CD14-positive monocyte (primary cell): Measurements from ENCODE around the gene MADD. TPM values are rescaled to one million over a fixed set of nuclear protein-coding genes. Genes with fewer than 3 reads are reported as not detected.
"Not testable (repeated sequence)": the region's sequence is repeated elsewhere in the genome, so short reads cannot be mapped to it uniquely, and the experiment has no call there.

Experiments
- DNase-seq, 3 donors: peaks; one replicate each; pipeline ENCODE4 v3.0.0-alpha.2; 2011 to 2022
- H2AFZ ChIP-seq: 2 replicates; pipeline ENCODE4 v1.6.0; 2012; ENCODE audit warnings: mild to moderate bottlenecking, low read depth, low read length, inconsistent platforms; ENCODE audit not compliant: insufficient read depth, poor library complexity, severe bottlenecking
- H3K27ac ChIP-seq, 2 donors: 1 replicate in 1 of 2; 2 replicates in 1 of 2; pipeline ENCODE4 v1.5.1; 2012 to 2013; ENCODE audit warnings: low read length in 2 of 2, control low read depth in 1 of 2, inconsistent platforms in 1 of 2, low read depth in 1 of 2, mild to moderate bottlenecking in 1 of 2
- H3K27me3 ChIP-seq, 2 donors: one replicate each; pipeline versions ENCODE4 v1.6.0 to v1.6.1; 2011 to 2013; ENCODE audit warnings: low read length in 2 of 2; ENCODE audit not compliant: control insufficient read depth in 2 of 2, insufficient read depth in 2 of 2
- H3K36me3 ChIP-seq, 2 donors: replicated peaks in 1 of 2; 1 replicate in 1 of 2; 2 replicates in 1 of 2; pipeline versions ENCODE4 v1.5.1 to v1.6.1; 2012 to 2013; ENCODE audit warnings: low read length in 2 of 2, control low read depth in 1 of 2, inconsistent platforms in 1 of 2, mild to moderate bottlenecking in 1 of 2; ENCODE audit not compliant: insufficient read depth in 2 of 2, control insufficient read depth in 1 of 2
- H3K4me1 ChIP-seq, 2 donors: 1 replicate in 1 of 2; 2 replicates in 1 of 2; pipeline versions ENCODE4 v1.5.1 to v1.6.1; 2012 to 2013; ENCODE audit warnings: low read length in 2 of 2, control low read depth in 1 of 2, inconsistent platforms in 1 of 2, mild to moderate bottlenecking in 1 of 2, moderate library complexity in 1 of 2; ENCODE audit not compliant: insufficient read depth in 2 of 2, control insufficient read depth in 1 of 2
- H3K4me2 ChIP-seq: replicated peaks from 2 replicates; pipeline ENCODE3; 2012; ENCODE audit warnings: low read length, moderate library complexity, mild to moderate bottlenecking; ENCODE audit not compliant: poor library complexity, severe bottlenecking; ENCODE audit errors: extremely low read depth
- H3K4me3 ChIP-seq, 3 experiments: fragments of 200-600 bp in 1 of 3; sonication (generic) in 1 of 3; replicated peaks in 1 of 3; 1 replicate in 2 of 3; 2 replicates in 1 of 3; pipeline ENCODE4 v1.5.1; 2011 to 2013; ENCODE audit warnings: low read length in 3 of 3, mild to moderate bottlenecking in 3 of 3, control low read depth in 2 of 3, low read depth in 2 of 3, inconsistent platforms in 1 of 3, moderate library complexity in 1 of 3
- H3K79me2 ChIP-seq: 2 replicates; pipeline ENCODE4 v1.6.0; 2012; ENCODE audit warnings: mild to moderate bottlenecking, control low read depth, inconsistent platforms, low read length, moderate library complexity; ENCODE audit not compliant: insufficient read depth
- H3K9ac ChIP-seq: 2 replicates; pipeline ENCODE4 v1.6.0; 2017; ENCODE audit warnings: low read length, mild to moderate bottlenecking; ENCODE audit not compliant: insufficient read depth, poor library complexity, severe bottlenecking
- H3K9me3 ChIP-seq, 2 donors: replicated peaks in 1 of 2; 1 replicate in 1 of 2; 2 replicates in 1 of 2; pipeline versions ENCODE4 v1.5.1 to v1.6.1; 2012 to 2013; ENCODE audit warnings: low read length in 2 of 2, control low read depth in 1 of 2; ENCODE audit not compliant: control insufficient read depth in 1 of 2, insufficient read depth in 1 of 2
- H4K20me1 ChIP-seq: 2 replicates; pipeline ENCODE4 v1.6.0; 2012; ENCODE audit warnings: mild to moderate bottlenecking, low read length, control low read depth, moderate library complexity; ENCODE audit not compliant: insufficient read depth
- H3K27ac Mint-ChIP-seq, 7 donors: one replicate each; pipeline ENCODE4 v1.8.0; 2020; ENCODE audit warnings: mild to moderate bottlenecking in 7 of 7, mixed read lengths in 7 of 7, moderate library complexity in 6 of 7, inconsistent platforms in 2 of 7
- H3K27me3 Mint-ChIP-seq, 3 donors: one replicate each; pipeline ENCODE4 v1.8.0; 2021 to 2022; ENCODE audit warnings: low read depth in 3 of 3, mild to moderate bottlenecking in 3 of 3, mixed read lengths in 3 of 3, moderate library complexity in 3 of 3, inconsistent platforms in 1 of 3
- H3K36me3 Mint-ChIP-seq, 2 donors: one replicate each; pipeline ENCODE4 v1.8.0; 2020; ENCODE audit warnings: mixed read lengths in 2 of 2, inconsistent platforms in 1 of 2, mild to moderate bottlenecking in 1 of 2
- H3K4me1 Mint-ChIP-seq: one replicate; pipeline ENCODE4 v1.8.0; 2020; ENCODE audit warnings: mild to moderate bottlenecking, mixed read lengths
- H3K4me3 Mint-ChIP-seq, 2 donors: one replicate each; pipeline ENCODE4 v1.8.0; 2020; ENCODE audit warnings: mild to moderate bottlenecking in 2 of 2, mixed read lengths in 2 of 2, moderate library complexity in 1 of 2
- H3K9me3 Mint-ChIP-seq, 7 donors: one replicate each; pipeline ENCODE4 v1.8.0; 2020 to 2022; ENCODE audit warnings: mixed read lengths in 7 of 7, mild to moderate bottlenecking in 6 of 7, moderate library complexity in 6 of 7, inconsistent platforms in 2 of 7
- CTCF ChIP-seq: fragments of 200-600 bp; IDR thresholded peaks from one replicate; pipeline ENCODE4 v1.8.0; 2022; ENCODE audit warnings: antibody characterized with exemption, mild to moderate bottlenecking
- WGBS: methylation state at CpG from one replicate; pipeline ENCODE4 v1.1.5; 2013; ENCODE audit warnings: missing lambda C conversion rate; ENCODE audit not compliant: insufficient coverage; 5-methylcytosine and 5-hydroxymethylcytosine counted together
- intact Hi-C, 2 donors: fragments of 100-400 bp; cut with micrococcal nuclease; formaldehyde crosslinking; loops; one replicate each; pipeline versions ENCODE4 v1.15.0 to v1.15.1; 2023
- polyA plus RNA-seq, 3 donors: library from polyadenylated mRNA; depleted of rRNA in 1 of 3; unstranded in 2 of 3; stranded (reverse) in 1 of 3; fragments of 300-500 nt in 2 of 3; fragments of >200 nt in 1 of 3; fragmentation: Illumina TruSeq in 2 of 3; gene quantifications; 1 replicate in 2 of 3; 2 replicates in 1 of 3; pipeline ENCODE4 v1.2.3, GENCODE V29; 2012 to 2021

MADD gene
- polyA plus RNA-seq, 3 donors = 6.4 to 58.1 (median 12.2) TPM

GRCh38 chr11:47308050-47308823 is 38.3 kb downstream of the MADD start:
- intact Hi-C loops = loop anchor here in 1 of 2 donors (10.0 kb wide), 2 partner anchors 307 to 437 kb away; no protein-coding TSS in a partner anchor
- no peak overlapping the region for H3K4me3 Mint-ChIP-seq
- no peaks in the 10 kb centered on the region for H3K4me1 Mint-ChIP-seq
- peaks cover 44% of the 10 kb centered on the region for H4K20me1 ChIP-seq
- H3K27me3 ChIP-seq = no peaks in the 10 kb centered on the region
- no peak for TF ChIP-seq CTCF
- peaks cover 94 to 100% of the 10 kb centered on the region in 2 donors for H3K36me3 ChIP-seq
- H3K9me3 ChIP-seq = no peaks in the 10 kb centered on the region
- peaks cover 82 to 99% of the 10 kb centered on the region in 2 donors for H3K36me3 Mint-ChIP-seq
- H3K27ac Mint-ChIP-seq = no peak overlapping the region
- H3K4me2 ChIP-seq = no peak overlapping the region
- H3K9ac ChIP-seq = no peak overlapping the region
- peaks cover 0 to 4% (median 0%) of the 10 kb centered on the region in 7 donors for H3K9me3 Mint-ChIP-seq
- H3K4me1 ChIP-seq = no peaks in the 10 kb centered on the region
- H3K4me3 ChIP-seq = no peak overlapping the region
- peaks cover 6% of the 10 kb centered on the region for H3K79me2 ChIP-seq
- WGBS = 100% methylated on average over 1 of the region's 6 CpGs
- no peak overlapping the region for H3K27ac ChIP-seq
- peaks cover 0 to 6% (median 2%) of the 10 kb centered on the region in 3 donors for H3K27me3 Mint-ChIP-seq
- H2AFZ ChIP-seq = no peak overlapping the region
- DNase-seq = no peak

- Histone ChIP-seq H3K27ac (no peak overlapping the region), H2AFZ (no peak overlapping the region), H3K27me3 (no peaks in the 10 kb centered on the region), H4K20me1 (peaks cover 11% of the 10 kb centered on the region), H3K36me3 (peaks cover 82 to 93% of the 10 kb centered on the region in 2 donors), H3K4me1 (no peaks in the 10 kb centered on the region), H3K4me2 (no peak overlapping the region), H3K79me2 (no peaks in the 10 kb centered on the region), H3K9me3 (no peaks in the 10 kb centered on the region), H3K4me3 (no peak overlapping the region), H3K9ac (no peak overlapping the region)
- TF ChIP-seq CTCF = no peak
- intact Hi-C loops = no loop called here
- Mint-ChIP-seq H3K4me3 (no peak overlapping the region), H3K4me1 (peaks cover 10% of the 10 kb centered on the region), H3K9me3 (no peaks in the 10 kb centered on the region), H3K27ac (peak overlapping the region in 1 of 7 donors; percentile 0), H3K36me3 (peaks cover 62 to 91% of the 10 kb centered on the region in 2 donors), H3K27me3 (no peaks in the 10 kb centered on the region)
- 100% methylated on average over 1 of the region's 5 CpGs for WGBS
- DNase-seq = no peak
These were observed 45.1 kb downstream of the MADD start for GRCh38 chr11:47314992-47315391.

- H3K27ac Mint-ChIP-seq = peak overlapping the region in 2 of 7 donors; percentile 32 to 42
- Histone ChIP-seq H3K36me3 (peaks cover 77 to 78% of the 10 kb centered on the region in 2 donors), H4K20me1 (peaks cover 15% of the 10 kb centered on the region)
- 96% methylated on average over 6 of the region's 8 CpGs for WGBS
- H3K27me3 ChIP-seq, H3K79me2 ChIP-seq, H3K9ac ChIP-seq, H3K4me3 Mint-ChIP-seq, H3K9me3 Mint-ChIP-seq, H3K4me1 ChIP-seq, H3K9me3 ChIP-seq, intact Hi-C loops, H3K4me3 ChIP-seq, H2AFZ ChIP-seq, H3K4me2 ChIP-seq, DNase-seq, H3K27ac ChIP-seq, H3K27me3 Mint-ChIP-seq, H3K4me1 Mint-ChIP-seq: not testable (repeated sequence)
- H3K36me3 Mint-ChIP-seq = peaks cover 58 to 88% of the 10 kb centered on the region in 2 donors
These were observed 46.6 kb downstream of the MADD start for GRCh38 chr11:47316501-47316900.
